KG1 (cell line): ENCODE measurements around the gene FAM24A.
A peak's percentile ranks its signal among the peaks of the same experiment; 100 is the strongest.
"Not testable (repeated sequence)": the region's sequence is repeated elsewhere in the genome, so short reads cannot be mapped to it uniquely, and the experiment has no call there.

Experiments used
- DNase-seq: peaks from one replicate; lab custom pipeline; 2025; lab: John Stamatoyannopoulos, UW

FAM24A gene

GRCh38 chr10:122910310-122910709, at the start of gene FAM24A:
Gene FAM24A (plus strand): TSS chr10:122910610. CDS start chr10:122911635, 1,025 bp downstream.
- DNase-seq: no peak

- DNase-seq: no peak
These were observed 48.7 kb upstream of the FAM24A start for GRCh38 chr10:122861711-122862161.

DNA sequence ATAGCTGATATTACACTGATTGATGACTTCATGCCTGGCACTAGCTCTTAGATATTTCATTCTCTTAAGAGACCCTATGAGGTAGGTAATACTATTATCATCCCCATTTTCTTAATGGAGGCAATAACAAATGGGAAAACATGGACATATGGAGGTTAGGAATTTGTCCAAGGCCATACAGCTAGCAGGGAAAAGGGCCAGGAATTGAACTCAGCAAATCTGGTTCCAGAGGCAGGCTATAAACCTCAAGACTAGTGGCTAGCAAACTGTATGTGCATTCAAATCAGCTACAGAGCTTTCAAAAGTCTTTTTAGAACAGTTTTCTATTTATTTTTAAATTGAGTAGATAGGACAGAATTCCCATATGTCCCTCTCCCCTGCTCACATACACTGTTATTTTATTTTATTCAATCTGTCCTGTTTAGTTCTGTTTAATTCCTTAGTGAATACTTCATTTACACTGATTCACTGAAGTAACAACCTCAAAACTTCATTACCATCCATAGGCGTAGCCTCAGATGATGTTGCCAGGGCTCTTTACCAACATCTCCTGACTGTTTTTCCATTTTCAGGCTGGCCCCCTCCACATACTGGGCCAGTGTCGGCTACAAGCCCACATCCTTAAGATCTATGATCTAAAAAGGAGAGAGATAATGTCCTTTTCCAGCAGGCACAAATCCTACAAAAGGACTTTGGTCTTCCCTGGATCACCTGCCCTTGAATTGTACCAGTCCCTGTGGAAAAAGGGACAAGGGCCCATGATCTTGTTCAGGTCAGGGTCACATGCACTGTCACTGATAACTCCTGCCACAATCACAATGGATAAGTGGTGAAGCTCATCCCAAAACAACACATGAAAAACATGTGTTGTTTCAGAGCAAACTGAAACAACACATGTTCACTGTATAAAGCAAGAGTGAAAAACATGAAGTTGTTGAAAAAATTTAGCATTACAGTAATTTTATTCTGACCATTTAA, 46.9 kb upstream of the FAM24A start:
- DNase-seq: no peak

DNA sequence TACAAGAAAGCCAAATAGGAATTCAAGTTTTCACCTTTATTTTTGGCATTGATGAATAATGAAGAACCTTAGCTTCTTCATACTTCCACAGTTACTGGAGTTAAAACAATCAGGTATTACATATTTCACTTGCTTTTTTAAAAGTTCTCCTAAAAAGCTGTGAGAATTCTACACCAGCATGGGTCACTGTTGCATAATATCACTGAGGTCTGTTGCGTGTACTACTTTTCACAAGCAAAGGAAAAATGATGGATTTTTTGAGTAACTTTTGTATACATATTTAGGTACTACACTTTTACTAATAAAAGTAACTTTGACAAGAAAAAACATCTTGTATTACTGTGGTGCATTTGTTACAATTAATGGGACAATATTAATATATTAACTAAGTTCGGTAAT, 46.2 kb upstream of the FAM24A start:
- DNase-seq: no peak

- DNase-seq: no peak
These were observed 45.5 kb upstream of the FAM24A start for GRCh38 chr10:122864901-122865300.

GRCh38 chr10:122866757-122867482, 43.5 kb upstream of the FAM24A start:
- DNase-seq: not testable (repeated sequence)

- DNase-seq: not testable (repeated sequence)
These were observed 41.6 kb upstream of the FAM24A start for GRCh38 chr10:122868768-122869167.

GRCh38 chr10:122871947-122872346, 38.5 kb upstream of the FAM24A start:
- not testable (repeated sequence) for DNase-seq

DNA sequence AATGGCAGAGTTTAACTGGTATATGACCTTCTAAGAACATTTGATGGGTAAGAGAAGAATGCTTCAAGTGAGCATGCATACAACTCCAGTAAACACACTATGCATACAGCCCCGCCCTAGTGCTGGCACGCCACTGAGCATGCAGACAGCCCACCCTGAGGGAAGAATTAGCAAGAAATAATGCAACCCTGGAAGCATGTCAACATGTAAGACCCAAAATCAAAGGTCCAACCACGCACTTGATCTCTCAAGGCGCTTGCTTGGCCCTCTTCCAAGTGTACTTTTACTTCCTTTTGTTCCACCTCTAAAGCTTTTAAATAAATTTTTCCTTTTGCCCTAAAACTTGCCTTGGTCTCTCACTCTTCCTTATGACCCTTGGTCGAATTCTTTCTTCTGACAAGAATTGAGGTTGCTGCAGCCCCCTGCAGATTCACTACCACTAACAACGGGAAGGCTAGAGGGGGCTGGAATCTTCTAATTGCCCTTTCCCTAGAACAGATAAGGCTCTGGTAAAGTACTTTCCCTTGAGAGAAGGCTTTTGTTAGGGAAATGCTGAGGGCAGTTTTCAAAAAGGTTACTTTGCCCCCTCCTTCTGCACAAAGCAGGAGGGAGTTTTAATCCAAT, 34.5 kb upstream of the FAM24A start:
- DNase-seq: no peak

DNA sequence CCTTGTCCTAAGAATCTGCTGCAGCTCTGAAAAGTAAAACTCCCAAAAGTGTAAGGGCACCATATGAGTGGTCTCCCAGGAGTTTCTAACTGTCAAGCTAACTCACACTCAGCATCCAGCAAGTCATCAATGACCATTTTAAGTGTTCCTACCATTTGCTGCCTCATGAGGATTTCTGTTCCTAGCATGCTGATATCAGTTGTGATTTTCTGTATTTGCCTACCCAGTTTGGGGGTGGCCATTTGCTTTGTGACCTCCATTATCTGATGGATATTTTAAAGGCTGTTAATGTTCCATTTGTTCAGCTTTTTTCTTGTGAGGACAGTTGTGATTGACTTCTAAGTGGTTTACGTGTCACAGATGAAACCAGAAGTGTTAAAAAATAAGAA, 33.9 kb upstream of the FAM24A start:
- DNase-seq: no peak

- DNase-seq: no peak
These were observed 33.1 kb upstream of the FAM24A start for GRCh38 chr10:122877264-122877663.

- DNase-seq: no peak
These were observed 31.5 kb upstream of the FAM24A start for GRCh38 chr10:122878799-122879338.

DNA sequence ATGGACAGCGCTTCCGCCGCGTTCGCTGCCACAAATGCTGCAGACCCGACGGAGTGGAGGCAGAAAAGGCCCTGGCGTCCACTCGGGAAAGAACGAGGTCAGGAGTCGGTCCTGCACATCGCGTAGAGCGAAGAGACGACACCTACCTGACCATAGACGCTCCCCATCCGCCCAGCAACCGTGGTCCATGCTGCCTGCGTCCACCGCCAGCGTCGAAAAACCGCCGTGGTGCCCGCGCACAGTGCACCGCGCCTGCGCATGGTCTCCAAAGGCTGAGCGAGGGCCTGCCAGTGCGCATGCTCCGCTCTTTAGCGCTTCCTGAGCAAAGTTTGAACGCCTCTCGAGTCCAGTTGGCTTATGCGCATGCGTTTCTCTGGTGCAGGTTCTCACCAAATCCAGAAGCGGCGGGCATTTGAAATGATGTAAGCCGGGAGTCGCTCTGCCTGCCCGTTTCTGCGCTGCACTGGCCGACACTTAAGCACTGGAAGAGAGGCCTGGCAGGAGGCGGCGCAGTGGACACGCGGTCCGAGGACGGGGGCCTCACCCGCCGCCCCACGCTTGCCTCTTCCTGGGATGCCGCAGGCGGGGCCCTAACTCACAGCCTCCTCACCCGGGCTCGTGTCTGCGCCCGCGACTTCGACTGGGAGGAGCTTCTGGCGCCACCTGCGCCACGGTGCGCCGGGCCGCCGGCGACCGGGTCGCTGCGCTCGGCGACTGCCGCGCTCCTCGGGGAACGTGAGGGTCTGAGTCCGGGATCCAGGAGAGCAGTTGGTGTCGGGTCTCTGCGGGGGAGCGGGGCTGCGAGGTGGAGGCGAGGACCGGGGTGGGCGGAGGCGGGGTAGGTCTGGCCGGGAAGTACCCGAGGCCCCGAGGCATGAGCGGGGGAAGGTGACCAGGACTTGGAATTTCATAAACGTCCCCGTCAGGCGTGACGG, 30.8 kb upstream of the FAM24A start, which contains the start of gene FAM24B:
TSS of gene FAM24B (minus strand) at position 243 of the 935 bp plus-strand sequence. CDS start 29,066 bp downstream, outside the sequence.
- DNase-seq: peak; percentile 68

DNA sequence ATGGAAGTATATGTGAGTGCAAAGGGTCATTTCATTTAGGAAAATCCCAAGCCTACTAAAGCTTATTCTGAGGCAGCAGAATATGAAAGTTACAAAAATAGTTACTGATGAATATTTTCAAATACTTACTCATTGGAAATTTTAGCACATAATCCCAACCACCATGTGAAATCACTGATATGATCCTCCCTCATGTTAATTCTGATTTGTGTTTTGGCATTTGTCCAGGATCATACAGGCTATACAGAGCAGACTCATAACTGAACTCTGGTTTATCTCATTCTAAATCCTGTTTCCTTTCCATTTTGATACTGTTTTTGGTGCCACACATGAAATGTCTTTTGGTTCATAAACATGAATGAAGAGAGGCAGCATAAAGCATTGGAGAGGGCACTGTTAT, 27.6 kb upstream of the FAM24A start:
- no peak for DNase-seq

GRCh38 chr10:122884166-122884565, 26.2 kb upstream of the FAM24A start:
- no peak for DNase-seq

- no peak for DNase-seq
These were observed 16.0 kb upstream of the FAM24A start for GRCh38 chr10:122894261-122894944.

- not testable (repeated sequence) for DNase-seq
These were observed 6.5 kb upstream of the FAM24A start for GRCh38 chr10:122903861-122904260.

DNA sequence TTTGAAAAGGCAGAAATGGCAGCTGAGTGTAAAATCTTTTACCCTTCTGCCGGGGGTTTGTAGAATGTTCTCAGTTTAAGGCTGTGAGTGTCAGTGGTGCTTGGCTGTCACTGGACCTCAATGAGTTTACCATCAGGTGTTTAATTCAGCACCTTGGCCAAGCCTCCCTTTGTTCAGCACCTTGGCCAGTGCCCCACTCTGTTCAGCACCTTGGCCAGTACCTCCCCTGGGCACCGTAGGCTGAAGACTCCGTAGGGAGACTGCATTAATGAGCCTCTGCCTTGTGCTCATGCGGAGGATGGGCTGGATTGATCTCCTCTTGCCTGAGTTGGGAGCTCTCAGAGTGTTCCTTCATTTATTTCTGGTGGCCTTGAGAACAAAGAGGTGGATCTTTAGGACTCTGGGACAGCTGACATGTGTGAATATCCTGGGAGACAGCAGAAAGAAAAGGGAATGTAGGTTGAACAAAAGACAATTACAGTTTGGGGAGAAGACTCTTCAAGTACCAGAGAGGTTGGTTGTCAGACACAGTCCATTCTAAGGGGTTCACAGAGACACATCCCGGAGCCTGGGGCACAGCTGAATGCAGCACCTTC, 1.6 kb downstream of the FAM24A start:
- DNase-seq: peak; percentile 12

DNA sequence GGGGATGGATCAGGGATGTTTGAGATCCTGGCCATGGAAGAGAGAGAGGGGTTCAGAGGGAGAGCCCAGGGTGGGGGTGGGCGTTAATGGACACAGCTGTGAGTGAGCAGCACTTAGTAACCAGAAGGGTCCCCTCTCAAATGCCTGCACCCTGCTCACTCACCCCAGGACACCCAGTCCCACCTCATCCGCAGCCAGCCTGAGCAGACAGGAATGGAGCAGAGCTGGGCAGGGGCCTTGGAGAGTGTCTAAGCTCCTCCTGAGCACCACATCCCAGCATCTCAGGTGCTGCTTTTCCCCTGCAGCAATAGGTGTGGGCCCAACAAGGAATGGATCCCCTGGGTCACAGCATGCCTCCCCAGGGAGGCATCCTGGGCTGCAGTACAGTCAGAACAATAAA, 5.3 kb downstream of the FAM24A start:
- no peak for DNase-seq

- no peak for DNase-seq
These were observed 19.7 kb downstream of the FAM24A start for GRCh38 chr10:122930140-122930539.
